ENCODE results near the gene RBM19.

The RBM19 gene

DNA sequence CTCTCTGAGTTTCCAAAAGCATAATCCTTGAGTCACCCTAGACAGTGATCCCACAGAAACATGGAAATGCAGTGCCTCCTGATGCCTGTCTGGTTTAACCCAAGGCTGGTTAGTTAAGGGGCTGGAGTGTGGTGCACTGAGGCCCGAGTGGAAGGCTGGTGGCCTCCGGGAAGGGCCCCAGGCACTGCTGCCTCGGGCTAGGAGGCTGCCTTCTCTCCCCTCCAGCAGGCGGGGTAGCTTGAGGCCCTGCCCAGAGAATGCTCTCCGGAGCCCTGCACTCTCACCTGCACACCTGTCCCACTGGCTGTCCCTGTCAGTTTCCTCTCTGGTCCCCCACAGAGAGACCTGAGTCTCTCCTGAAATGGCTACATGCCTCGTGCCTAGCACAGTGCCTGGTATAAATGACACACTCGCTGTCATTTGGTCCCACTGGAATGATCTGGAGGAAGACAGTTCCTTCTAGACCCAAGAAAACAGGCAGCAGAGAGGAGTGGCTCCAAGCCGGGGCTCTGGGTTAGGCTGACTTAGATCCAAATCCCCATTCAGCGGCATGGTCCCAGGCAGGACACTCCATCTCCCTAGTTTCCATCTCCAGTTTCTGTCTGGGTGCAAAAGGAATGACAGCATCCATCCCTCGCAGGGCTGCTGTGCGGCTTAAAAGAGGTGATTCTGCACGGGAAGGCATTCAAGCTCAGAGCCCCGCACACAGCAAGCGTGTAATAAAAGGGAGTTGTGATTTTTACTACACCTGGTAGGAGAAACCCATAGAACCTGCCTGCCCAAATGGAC lies 54.0 kb downstream of the RBM19 start:
- no peak overlapping the region for H3K4me3 ChIP-seq (replicated peaks in 1 of 2; ENCODE audit: low read depth in 2 of 2, low read length in 2 of 2)
- DNase-seq (ENCODE audit: low read depth in 2 of 2), result no peak
- TF ChIP-seq, protein P1, sequence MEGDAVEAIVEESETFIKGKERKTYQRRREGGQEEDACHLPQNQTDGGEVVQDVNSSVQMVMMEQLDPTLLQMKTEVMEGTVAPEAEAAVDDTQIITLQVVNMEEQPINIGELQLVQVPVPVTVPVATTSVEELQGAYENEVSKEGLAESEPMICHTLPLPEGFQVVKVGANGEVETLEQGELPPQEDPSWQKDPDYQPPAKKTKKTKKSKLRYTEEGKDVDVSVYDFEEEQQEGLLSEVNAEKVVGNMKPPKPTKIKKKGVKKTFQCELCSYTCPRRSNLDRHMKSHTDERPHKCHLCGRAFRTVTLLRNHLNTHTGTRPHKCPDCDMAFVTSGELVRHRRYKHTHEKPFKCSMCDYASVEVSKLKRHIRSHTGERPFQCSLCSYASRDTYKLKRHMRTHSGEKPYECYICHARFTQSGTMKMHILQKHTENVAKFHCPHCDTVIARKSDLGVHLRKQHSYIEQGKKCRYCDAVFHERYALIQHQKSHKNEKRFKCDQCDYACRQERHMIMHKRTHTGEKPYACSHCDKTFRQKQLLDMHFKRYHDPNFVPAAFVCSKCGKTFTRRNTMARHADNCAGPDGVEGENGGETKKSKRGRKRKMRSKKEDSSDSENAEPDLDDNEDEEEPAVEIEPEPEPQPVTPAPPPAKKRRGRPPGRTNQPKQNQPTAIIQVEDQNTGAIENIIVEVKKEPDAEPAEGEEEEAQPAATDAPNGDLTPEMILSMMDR (IDR thresholded peaks at IDR 0.05; ENCODE audit: low read depth, low read length), result no peak

DNA sequence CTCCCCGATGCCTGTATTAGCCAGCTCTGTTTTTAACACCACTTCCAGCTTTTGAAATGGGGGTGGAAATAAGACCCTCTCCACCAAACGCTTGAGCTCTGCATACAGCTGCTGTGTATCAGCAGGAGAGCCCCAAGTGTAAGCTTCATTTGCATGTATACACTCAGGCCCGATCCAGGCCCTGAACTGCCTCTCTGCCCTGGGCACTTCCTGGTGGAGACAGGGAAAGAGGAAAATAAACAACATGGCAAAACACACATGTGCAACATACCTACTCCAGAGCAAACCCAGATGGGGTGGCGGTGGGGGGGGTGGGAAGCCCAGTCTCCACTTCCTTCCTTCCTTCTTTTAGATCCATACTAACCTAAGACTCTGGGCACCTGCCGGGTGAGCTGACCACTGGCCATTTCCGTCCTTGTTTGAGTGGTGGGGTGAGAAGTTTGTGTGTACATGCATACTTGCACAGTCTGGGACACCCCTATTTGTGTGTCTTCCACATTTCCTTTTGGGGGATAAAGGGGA lies 55.3 kb downstream of the RBM19 start:
- H3K4me3 ChIP-seq (replicated peaks in 1 of 2; ENCODE audit: low read depth in 2 of 2, low read length in 2 of 2), result no peak overlapping the region
- no peak for DNase-seq (ENCODE audit: low read depth in 2 of 2)
- TF ChIP-seq, protein P1 (IDR thresholded peaks at IDR 0.05; ENCODE audit: low read depth, low read length), result no peak

DNA sequence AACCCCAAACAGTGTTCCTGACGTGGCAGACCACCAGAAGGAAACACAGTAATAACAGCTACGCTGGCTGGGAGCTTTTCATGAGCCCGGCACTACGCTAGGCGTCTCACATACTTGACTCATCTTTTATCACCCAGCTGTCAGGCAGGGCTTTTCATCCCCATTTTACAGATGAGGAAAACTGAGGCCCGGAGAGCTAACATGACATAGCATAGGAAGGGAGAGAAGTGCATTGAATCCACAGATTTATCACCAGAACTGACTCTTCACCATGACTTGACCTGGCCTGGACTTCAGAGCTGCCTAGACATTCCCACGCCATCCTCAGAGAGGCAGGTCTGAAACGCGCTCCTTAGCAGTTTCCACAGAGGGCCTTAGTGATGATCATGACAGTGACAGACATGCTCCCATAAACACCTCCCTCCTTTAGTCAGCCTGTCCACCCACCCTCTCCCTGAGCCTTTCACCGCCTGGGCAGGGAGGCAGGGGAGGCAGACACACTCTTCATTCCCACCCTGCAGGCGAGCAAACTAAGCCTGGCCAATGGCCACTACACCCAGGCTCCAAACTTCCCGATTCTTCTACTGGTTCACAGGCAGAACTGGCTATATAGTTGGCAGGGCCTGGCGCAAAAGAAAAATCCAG lies 56.2 kb downstream of the RBM19 start:
- TF ChIP-seq, protein P1 (IDR thresholded peaks at IDR 0.05; ENCODE audit: low read depth, low read length), result no peak
- no peak for DNase-seq (ENCODE audit: low read depth in 2 of 2)

DNA sequence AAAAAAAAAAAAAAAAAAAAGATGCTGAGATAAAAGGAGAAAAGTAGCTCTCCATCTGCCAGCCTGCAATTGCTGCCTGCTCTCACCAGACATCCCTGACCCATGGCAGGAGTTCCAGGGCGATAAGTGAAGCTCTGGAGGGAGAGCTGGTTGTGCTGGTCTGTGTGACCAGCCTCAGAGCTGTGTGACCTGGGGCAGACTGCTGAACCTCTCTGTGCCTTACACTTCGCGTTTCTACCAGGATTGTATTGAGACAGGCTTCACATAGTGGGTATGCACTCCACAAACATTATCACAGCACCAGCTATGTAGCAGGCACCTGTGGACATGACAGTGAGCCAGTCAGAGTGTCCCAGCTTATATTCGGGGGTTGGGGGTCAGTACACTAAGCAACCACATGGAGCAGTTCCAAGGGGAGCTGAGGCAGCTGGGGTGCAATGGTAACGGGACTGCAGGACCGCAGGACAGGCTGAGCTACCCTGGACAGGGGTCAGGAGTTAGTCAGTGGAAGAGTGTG lies 57.5 kb downstream of the RBM19 start:
- no peak overlapping the region for H3K4me3 ChIP-seq (replicated peaks in 1 of 2; ENCODE audit: low read depth in 2 of 2, low read length in 2 of 2)

More for the DNA sequence above, 56.2 kb downstream of the RBM19 start:
- H3K4me3 ChIP-seq (replicated peaks in 1 of 2; ENCODE audit: low read depth in 2 of 2, low read length in 2 of 2), result no peak overlapping the region

DNA sequence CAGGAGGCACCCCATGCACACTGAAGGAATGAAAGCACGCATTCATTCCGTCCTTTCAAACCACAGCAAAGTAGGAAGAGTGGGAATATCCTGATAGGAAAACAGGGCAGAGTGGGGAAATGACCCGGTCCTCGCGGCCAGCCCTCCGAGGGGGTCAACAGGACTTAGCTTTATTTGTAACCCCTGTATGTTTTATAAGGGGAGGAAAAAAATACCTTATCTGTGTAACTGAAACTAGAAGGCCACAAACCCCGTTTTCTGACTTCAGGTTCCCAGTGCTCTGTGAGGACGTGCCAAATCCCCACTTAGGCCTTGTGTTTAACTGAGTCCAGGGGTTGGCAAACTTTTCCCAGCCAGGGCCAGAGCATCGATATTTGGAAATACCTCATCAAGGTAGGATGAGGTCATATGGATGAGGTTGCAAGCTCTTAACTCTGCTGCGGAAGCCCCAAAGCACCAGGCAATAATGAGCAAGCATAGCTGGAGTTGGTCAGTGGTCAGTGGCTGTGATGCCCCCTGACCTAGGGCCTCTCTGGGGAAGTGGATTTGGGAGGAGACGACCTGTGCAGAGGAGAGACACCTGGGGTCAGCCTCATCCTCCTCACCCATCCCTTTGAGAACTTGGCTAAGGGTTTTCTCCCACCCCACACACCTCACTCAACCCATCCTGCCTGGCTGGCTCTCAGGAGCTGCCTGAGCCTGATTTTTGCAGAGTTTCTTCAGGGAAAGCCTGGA lies 58.5 kb downstream of the RBM19 start:
- DNase-seq (ENCODE audit: low read depth in 2 of 2), result no peak
- no peak overlapping the region for H3K4me3 ChIP-seq (replicated peaks in 1 of 2; ENCODE audit: low read depth in 2 of 2, low read length in 2 of 2)
- TF ChIP-seq, protein P1 (IDR thresholded peaks at IDR 0.05; ENCODE audit: low read depth, low read length), result no peak

More for the DNA sequence above, 57.5 kb downstream of the RBM19 start:
- DNase-seq (ENCODE audit: low read depth in 2 of 2), result no peak
- TF ChIP-seq, protein P1 (IDR thresholded peaks at IDR 0.05; ENCODE audit: low read depth, low read length), result no peak

DNA sequence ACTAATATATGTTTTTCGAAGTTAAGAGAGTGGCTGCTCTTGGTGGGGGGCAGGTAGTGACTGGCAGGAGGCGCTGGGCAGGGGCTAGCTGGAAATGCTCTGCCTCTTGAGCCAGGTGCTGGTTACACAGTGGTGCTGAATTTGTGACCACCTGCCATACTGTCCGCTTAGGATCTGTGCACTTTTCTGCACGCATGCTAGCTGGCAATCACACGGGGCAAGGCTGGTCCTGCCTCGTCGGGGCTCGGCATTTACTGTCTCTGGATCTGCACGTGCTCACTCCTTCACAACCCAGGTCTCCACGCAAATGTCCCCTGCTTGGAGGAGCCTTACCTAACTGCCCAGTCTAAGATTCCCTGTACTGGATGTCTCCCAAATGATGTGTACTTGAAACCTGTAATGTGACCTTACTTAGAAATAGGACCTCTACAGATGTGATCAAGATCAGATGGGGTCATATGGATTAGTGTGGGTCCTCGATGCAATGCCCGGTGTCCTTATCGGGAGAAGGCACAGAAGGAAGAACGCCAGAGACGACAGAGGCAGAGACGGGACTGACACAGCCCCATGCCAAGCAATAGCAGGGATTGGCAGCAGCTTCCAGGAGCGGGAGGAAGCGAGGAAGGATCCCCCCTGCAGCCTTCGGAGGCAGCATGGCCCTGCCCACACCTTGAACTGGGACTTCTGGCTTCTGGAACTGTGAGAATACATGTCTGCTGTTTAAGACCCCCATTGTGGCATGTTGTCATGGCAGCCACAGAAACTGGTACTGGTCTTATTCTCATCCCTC lies 59.5 kb downstream of the RBM19 start:
- DNase-seq (ENCODE audit: low read depth in 2 of 2), result no peak
- no peak overlapping the region for H3K4me3 ChIP-seq (replicated peaks in 1 of 2; ENCODE audit: low read depth in 2 of 2, low read length in 2 of 2)
- TF ChIP-seq, protein P1 (IDR thresholded peaks at IDR 0.05; ENCODE audit: low read depth, low read length), result no peak
